ENCODE data around the gene CRIP1. TPM values are rescaled to one million over a fixed set of nuclear protein-coding genes. Genes with fewer than 3 reads are reported as not detected.

Gene CRIP1
- total RNA-seq, 1 donor from 2014 or later = 7.0 TPM

DNA sequence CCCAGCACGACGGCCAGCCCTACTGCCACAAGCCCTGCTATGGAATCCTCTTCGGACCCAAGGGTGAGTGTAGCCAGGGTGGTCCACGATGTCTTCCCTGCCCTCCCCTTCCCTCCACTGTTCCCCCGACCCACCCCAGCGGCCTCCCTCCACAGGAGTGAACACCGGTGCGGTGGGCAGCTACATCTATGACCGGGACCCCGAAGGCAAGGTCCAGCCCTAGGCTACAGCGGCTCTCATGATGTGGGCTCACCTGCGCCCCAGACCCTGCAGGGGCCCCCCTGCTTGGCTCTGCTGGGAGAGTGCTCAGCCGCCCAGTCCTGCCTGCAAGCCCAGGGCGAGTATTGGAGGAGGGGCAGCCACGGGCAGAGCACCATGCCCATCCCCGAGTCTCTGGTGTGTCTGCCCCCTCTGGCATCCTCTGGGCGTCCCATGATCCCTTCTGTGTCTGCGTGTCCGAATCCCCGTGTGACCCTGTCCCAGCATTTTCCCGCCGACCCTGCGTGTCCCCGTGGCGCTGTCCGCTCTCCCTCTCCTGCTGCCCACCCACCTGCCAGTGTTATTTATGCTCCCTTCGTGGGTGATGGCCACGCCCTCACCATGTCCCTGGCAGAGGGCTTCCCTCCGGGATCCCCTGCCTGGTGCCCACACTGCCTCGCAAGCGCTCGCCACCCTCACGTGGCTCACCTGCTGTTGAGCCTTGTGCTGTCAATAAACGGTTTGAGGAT lies 7.1 kb upstream of the CRIP1 start:
- TF ChIP-seq, protein P1, sequence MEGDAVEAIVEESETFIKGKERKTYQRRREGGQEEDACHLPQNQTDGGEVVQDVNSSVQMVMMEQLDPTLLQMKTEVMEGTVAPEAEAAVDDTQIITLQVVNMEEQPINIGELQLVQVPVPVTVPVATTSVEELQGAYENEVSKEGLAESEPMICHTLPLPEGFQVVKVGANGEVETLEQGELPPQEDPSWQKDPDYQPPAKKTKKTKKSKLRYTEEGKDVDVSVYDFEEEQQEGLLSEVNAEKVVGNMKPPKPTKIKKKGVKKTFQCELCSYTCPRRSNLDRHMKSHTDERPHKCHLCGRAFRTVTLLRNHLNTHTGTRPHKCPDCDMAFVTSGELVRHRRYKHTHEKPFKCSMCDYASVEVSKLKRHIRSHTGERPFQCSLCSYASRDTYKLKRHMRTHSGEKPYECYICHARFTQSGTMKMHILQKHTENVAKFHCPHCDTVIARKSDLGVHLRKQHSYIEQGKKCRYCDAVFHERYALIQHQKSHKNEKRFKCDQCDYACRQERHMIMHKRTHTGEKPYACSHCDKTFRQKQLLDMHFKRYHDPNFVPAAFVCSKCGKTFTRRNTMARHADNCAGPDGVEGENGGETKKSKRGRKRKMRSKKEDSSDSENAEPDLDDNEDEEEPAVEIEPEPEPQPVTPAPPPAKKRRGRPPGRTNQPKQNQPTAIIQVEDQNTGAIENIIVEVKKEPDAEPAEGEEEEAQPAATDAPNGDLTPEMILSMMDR (conservative IDR thresholded peaks at IDR 0.05; ENCODE audit: low read depth, low read length) = no peak

DNA sequence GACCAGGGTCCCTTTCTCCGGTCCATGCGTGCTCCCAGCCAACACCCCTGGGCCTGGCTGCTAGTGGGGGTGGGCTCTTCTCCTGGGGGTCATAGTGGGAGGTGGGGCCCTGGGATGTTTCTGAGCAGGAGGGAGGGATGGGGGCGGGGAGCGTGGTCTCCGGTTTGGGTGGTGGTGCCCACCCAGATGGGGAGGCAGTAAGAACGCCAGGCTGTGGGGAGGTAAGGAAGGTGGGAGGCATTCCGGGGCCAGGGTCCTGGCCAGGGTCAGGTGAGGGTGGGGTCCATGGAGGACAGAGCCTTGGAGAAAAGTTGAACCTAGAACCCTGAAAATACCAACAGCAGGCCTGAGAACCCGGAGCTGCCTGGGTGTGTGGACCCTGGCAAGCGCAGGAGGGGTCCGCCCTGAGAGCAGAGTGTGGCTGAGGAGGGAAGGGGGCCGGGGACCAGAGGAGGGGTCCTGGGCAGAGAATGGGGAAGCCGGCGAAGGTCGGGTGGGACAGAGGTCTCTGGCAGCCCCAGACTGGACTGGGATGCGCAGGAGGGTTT lies 6.4 kb upstream of the CRIP1 start:
- no peak overlapping the region for H3K4me3 ChIP-seq (ENCODE audit: low read depth, low read length)
- DNase-seq (ENCODE audit: low read depth) = no peak
- TF ChIP-seq, protein P1 (conservative IDR thresholded peaks at IDR 0.05; ENCODE audit: low read depth, low read length) = no peak

More for the DNA sequence above, 7.1 kb upstream of the CRIP1 start:
- no peak overlapping the region for H3K4me3 ChIP-seq (ENCODE audit: low read depth, low read length)
- DNase-seq (ENCODE audit: low read depth) = no peak

DNA sequence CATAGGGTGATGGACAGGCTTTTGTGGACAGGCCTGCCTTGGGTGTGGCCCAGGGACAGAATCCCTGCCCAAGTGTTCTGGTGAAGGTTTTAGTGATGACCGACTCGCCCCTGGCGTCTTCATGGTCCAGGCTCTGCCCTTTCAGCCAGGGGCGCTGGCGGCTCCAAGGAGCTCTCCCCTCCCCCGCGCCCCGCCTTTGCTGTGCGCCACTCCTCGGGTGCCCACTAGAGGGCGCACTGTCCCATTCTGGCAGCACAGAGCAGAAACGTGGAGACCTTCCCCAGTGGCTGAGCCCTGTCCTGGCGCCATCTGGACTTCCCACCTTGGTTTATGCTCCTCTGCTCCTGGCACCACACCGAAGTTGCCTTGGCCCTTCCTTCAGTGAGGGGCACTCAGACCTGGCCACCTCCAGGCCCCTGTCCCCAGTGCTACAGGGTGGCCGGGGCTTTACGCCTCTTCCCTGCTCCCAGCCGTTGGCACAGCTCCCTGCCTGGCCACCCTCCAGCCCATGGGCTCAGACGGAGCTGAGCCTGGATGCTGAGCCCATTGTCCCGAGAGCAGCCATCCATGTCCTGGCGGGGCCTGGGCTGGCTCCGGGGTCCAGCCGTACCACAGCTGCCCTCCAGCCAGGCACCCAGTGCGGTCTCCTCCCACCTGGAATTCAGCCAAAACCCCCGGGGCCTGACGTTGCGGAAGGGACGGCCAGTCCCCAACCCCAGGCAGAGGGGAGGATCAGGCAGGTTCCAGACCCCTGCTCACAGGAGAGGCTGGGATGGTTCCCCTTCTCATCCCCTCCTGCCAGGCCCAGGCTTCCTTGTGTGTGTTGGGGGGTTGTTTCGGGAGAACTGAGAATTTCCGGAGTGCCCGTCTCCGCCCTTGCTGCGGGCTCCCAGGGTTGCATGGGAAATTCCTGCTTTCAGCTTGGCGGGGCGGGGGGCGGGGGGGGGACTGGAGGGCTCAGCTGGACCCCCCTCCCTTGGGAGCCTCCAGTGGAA lies 5.6 kb upstream of the CRIP1 start:
- H3K4me3 ChIP-seq (ENCODE audit: low read depth, low read length) = peak overlapping the region; percentile 45
- no peak for DNase-seq (ENCODE audit: low read depth)

DNA sequence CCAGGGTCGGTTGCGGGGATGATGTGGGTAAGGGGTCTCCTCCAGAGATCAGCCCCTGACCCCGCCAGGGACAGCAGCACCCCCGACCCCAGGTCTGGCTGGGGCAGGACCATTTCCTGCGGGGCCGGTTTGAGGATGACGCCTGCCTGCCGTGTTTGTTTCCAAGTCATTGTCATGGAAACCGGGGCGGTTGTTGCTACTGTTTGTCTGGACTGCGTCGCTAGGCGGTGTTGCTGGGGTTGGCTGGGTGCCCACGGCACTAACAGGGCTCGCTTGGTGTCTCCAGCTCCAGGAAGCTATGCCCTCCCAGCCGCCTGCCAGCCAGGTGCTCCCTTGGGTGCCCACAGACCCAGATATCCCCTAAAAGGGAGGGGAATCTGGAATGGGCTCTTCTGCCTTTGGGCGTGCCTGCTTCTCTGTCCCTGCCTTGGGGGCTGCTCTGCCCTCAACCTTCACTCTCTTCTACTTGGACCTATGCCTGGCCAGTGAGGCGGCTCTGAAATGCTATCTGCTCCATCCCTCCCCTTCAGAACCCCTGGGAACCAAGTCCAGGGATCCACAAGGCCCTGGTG lies 4.7 kb upstream of the CRIP1 start:
- peak overlapping the region; percentile 45 for H3K4me3 ChIP-seq (ENCODE audit: low read depth, low read length)
- TF ChIP-seq, protein P1 (conservative IDR thresholded peaks at IDR 0.05; ENCODE audit: low read depth, low read length) = peak; percentile 11

More for the DNA sequence above, 5.6 kb upstream of the CRIP1 start:
- TF ChIP-seq, protein P1 (conservative IDR thresholded peaks at IDR 0.05; ENCODE audit: low read depth, low read length) = peak; percentile 95

DNA sequence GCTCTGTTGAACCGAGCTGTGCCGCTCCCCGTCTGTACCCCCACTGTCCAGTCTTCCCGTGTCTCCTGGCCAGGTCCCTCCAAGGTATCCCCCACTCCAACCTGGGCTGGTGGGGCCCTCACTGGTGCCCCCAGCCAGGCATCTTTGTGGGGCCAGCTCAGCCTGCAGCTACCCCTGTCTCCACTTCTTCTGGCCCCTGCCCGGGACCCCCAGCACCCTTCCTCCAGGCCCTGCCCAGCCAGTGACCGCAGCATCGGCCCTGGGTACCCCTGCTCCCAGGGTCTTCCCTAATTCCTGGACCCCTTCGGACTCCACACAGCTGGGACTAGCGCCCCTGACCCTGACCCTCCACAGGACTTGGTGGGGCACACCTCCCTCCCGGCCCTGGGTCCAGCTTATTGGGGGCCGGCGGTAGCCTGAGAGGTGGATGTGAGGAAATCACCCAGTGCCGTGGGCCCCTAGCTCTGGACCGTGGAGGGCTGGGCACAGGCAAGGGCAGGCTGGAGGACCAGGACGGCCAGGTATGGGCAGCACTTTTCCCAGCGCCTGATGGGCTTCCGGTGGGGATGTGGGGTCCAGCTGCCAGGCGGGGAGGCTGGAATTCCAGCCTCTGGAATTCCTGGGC lies 4.1 kb upstream of the CRIP1 start:
- no peak overlapping the region for H3K4me3 ChIP-seq (ENCODE audit: low read depth, low read length)
- TF ChIP-seq, protein P1 (conservative IDR thresholded peaks at IDR 0.05; ENCODE audit: low read depth, low read length) = no peak
- no peak for DNase-seq (ENCODE audit: low read depth)

More for the DNA sequence above, 4.7 kb upstream of the CRIP1 start:
- DNase-seq (ENCODE audit: low read depth) = peak; percentile 85

Measured in epithelial cell of proximal tubule (primary cell).